HG03432 (cell line): ENCODE measurements around the gene TRIP11.
"Not testable (repeated sequence)": the region's sequence is repeated elsewhere in the genome, so short reads cannot be mapped to it uniquely, and the experiment has no call there.

ENCODE experiments used
- ATAC-seq: cut with Tn5 transposase; IDR thresholded peaks from one replicate; pipeline ENCODE4 v1.9.1; 2021; ENCODE audit warnings: mild to moderate bottlenecking, moderate library complexity; ENCODE audit not compliant: unreplicated experiment

Gene TRIP11

GRCh38 chr14:92039719-92040430, at the start of gene TRIP11:
TRIP11 (minus strand) TSS chr14:92040059; CDS start chr14:92039685, 374 bp downstream.
- peak; percentile 98 for ATAC-seq

- ATAC-seq: no peak
Observed at GRCh38 chr14:92088494-92088893, 48.6 kb upstream of the TRIP11 start.

GRCh38 chr14:92074555-92074954, 34.7 kb upstream of the TRIP11 start:
- no peak for ATAC-seq

- no peak for ATAC-seq
Observed at GRCh38 chr14:92058006-92058917, 18.4 kb upstream of the TRIP11 start.

GRCh38 chr14:92049781-92050180, 9.9 kb upstream of the TRIP11 start:
- no peak for ATAC-seq

GRCh38 chr14:92049221-92049620, 9.4 kb upstream of the TRIP11 start:
- not testable (repeated sequence) for ATAC-seq

- not testable (repeated sequence) for ATAC-seq
Observed at GRCh38 chr14:92045904-92046303, 6.0 kb upstream of the TRIP11 start.

- ATAC-seq: not testable (repeated sequence)
Observed at GRCh38 chr14:92041766-92042165, 1.9 kb upstream of the TRIP11 start.

GRCh38 chr14:92041203-92041602, 1.3 kb upstream of the TRIP11 start:
- ATAC-seq: no peak

- peak; percentile 13 for ATAC-seq
Observed at GRCh38 chr14:92040431-92041051, 682 bp upstream of the TRIP11 start.

- peak; percentile 23 for ATAC-seq
Observed at GRCh38 chr14:92039063-92039718, 668 bp downstream of the TRIP11 start.

- no peak for ATAC-seq
Observed at GRCh38 chr14:92037989-92038388, 1.9 kb downstream of the TRIP11 start.

GRCh38 chr14:92035890-92036289, 4.0 kb downstream of the TRIP11 start:
- ATAC-seq: no peak

GRCh38 chr14:92033906-92034687, 5.8 kb downstream of the TRIP11 start:
- ATAC-seq: no peak

GRCh38 chr14:92033433-92033832, 6.4 kb downstream of the TRIP11 start:
- ATAC-seq: no peak

- ATAC-seq: no peak
Observed at GRCh38 chr14:92026548-92027190, 13.2 kb downstream of the TRIP11 start.

GRCh38 chr14:92022036-92022435, 17.8 kb downstream of the TRIP11 start:
- no peak for ATAC-seq

- ATAC-seq: no peak
Observed at GRCh38 chr14:92021523-92021922, 18.3 kb downstream of the TRIP11 start.

GRCh38 chr14:92014040-92014439, 25.8 kb downstream of the TRIP11 start:
- no peak for ATAC-seq
